Small intestine (tissue), 7 donors: Measurements from ENCODE around the gene TDRD3. TPM values are rescaled to one million over a fixed set of nuclear protein-coding genes. Genes with fewer than 3 reads are reported as not detected.
"Not testable (repeated sequence)": the region's sequence is repeated elsewhere in the genome, so short reads cannot be mapped to it uniquely, and the experiment has no call there.

Experiments
- DNase-seq, 2 donors: peaks; one replicate each; pipeline versions ENCODE4 v3.0.0 to v3.0.0-alpha.2; 2013
- FAIRE-seq: peaks from 2 replicates; lab custom pipeline; 2012; peaks lifted over from hg19 to GRCh38; lab: Jason Lieb, UNC
- H3K27ac ChIP-seq, 3 donors: one replicate each; pipeline ENCODE4 v1.5.1; 2013; ENCODE audit warnings: low read length in 2 of 3, mild to moderate bottlenecking in 2 of 3, control low read depth in 1 of 3, inconsistent platforms in 1 of 3, low read depth in 1 of 3, moderate library complexity in 1 of 3
- H3K27me3 ChIP-seq, 3 donors: one replicate each; pipeline ENCODE4 v1.6.1; 2013; ENCODE audit warnings: low read length in 3 of 3, inconsistent platforms in 1 of 3; ENCODE audit not compliant: control insufficient read depth in 3 of 3, insufficient read depth in 3 of 3
- H3K36me3 ChIP-seq, 3 donors: one replicate each; pipeline ENCODE4 v1.6.1; 2013; ENCODE audit warnings: low read length in 3 of 3, inconsistent platforms in 1 of 3, low read depth in 1 of 3, mild to moderate bottlenecking in 1 of 3, moderate library complexity in 1 of 3; ENCODE audit not compliant: control insufficient read depth in 3 of 3, insufficient read depth in 2 of 3
- H3K4me1 ChIP-seq, 3 donors: one replicate each; pipeline ENCODE4 v1.6.1; 2013; ENCODE audit warnings: low read length in 2 of 3, inconsistent platforms in 1 of 3, low read depth in 1 of 3, mild to moderate bottlenecking in 1 of 3, moderate library complexity in 1 of 3; ENCODE audit not compliant: control insufficient read depth in 3 of 3, insufficient read depth in 2 of 3
- H3K4me3 ChIP-seq, 3 donors: one replicate each; pipeline ENCODE4 v1.5.1; 2013; ENCODE audit warnings: low read length in 3 of 3, control low read depth in 1 of 3, inconsistent platforms in 1 of 3, low read depth in 1 of 3, mild to moderate bottlenecking in 1 of 3, moderate library complexity in 1 of 3
- H3K9me3 ChIP-seq, 2 donors: one replicate each; pipeline ENCODE4 v1.6.1; 2013; ENCODE audit warnings: low read depth in 1 of 2, low read length in 1 of 2; ENCODE audit not compliant: control insufficient read depth in 2 of 2, insufficient read depth in 1 of 2
- WGBS, 3 donors: extraction: QIAGEN DNeasy Blood & Tissue Kit; methylation state at CpG; one replicate each; pipeline ENCODE4 v1.1.7; 2013; 5-methylcytosine and 5-hydroxymethylcytosine counted together
- polyA plus RNA-seq, 4 donors: library from polyadenylated mRNA; stranded (reverse) in 3 of 4; unstranded in 1 of 4; fragments of 200-250 nt in 3 of 4; fragments of 120-200 nt in 1 of 4; gene quantifications; one replicate each; pipeline versions ENCODE4 v1.2.1 to v1.2.3, GENCODE V29; 2013
- donor health status: healthy with polysubstance abuse.
- donor health status: control.
- donor health status: control.
- donor health status: Bipolar disorder and iron deficiency.
- donor health status: healthy.

TDRD3 gene
- polyA plus RNA-seq, 4 donors: 10.0 to 21.7 (median 10.1) TPM

- peak overlapping the region in 1 of 3 donors; percentile 11 for H3K27ac ChIP-seq
- H3K4me1 ChIP-seq, H3K36me3 ChIP-seq, H3K27me3 ChIP-seq, H3K4me3 ChIP-seq, FAIRE-seq: not testable (repeated sequence)
- 62 to 79% (median 64%) methylated on average over 4 of the region's 4 CpGs for WGBS, 3 donors
- H3K9me3 ChIP-seq: peaks cover 0 to 11% of the 10 kb centered on the region in 2 donors
- peak; percentile 54 to 77 for DNase-seq
These were observed 12.7 kb downstream of the TDRD3 start for GRCh38 chr13:60409574-60410292.

- no peak overlapping the region for H3K4me3 ChIP-seq
- H3K27ac ChIP-seq: peak overlapping the region in 2 of 3 donors; percentile 11 to 41
- H3K4me1 ChIP-seq: peaks cover 2 to 5% (median 4%) of the 10 kb centered on the region in 3 donors
- no peaks in the 10 kb centered on the region for H3K36me3 ChIP-seq
- 61 to 65% (median 64%) methylated on average over 3 of the region's 3 CpGs for WGBS, 3 donors
- H3K9me3 ChIP-seq: peaks cover 0 to 11% of the 10 kb centered on the region in 2 donors
- H3K27me3 ChIP-seq: no peaks in the 10 kb centered on the region
- no peak for FAIRE-seq
- no peak for DNase-seq
These were observed 13.3 kb downstream of the TDRD3 start for GRCh38 chr13:60410299-60410698.

DNA sequence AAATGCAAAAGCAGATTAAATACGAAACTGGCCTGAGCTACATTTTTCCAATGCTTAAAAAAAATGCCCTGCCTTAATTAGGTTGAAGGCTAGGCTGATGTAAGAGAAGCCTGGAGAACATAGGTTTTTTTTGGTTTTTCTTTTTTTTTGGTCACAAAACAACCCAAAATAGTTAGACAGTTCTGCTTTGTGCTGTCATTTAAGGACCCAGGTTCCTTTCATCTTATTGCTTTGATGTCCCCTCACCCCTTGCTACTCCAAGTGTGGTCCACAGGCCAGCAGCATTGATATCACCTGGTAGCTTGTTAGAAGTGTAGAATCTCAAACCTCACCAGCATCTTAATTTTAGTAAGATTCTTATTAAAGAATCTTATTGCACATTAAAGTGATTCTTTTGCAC lies 14.4 kb downstream of the TDRD3 start:
- H3K36me3 ChIP-seq: no peaks in the 10 kb centered on the region
- no peaks in the 10 kb centered on the region for H3K27me3 ChIP-seq
- FAIRE-seq (no peak), DNase-seq (no peak)
- H3K27ac ChIP-seq: no peak overlapping the region
- H3K9me3 ChIP-seq: peaks cover 0 to 11% of the 10 kb centered on the region in 2 donors
- 44 to 95% (median 78%) methylated on average over 1 of the region's 1 CpG for WGBS, 3 donors
- peaks cover 2 to 5% (median 4%) of the 10 kb centered on the region in 3 donors for H3K4me1 ChIP-seq
- no peak overlapping the region for H3K4me3 ChIP-seq

- H3K27me3 ChIP-seq: no peaks in the 10 kb centered on the region
- no peak overlapping the region for H3K4me3 ChIP-seq
- H3K4me1 ChIP-seq: peaks cover 2 to 5% (median 4%) of the 10 kb centered on the region in 3 donors
- DNase-seq (no peak), FAIRE-seq (no peak)
- WGBS, 3 donors: 80 to 87% (median 86%) methylated on average over 2 of the region's 2 CpGs
- H3K27ac ChIP-seq: no peak overlapping the region
- H3K9me3 ChIP-seq: peaks cover 0 to 11% of the 10 kb centered on the region in 2 donors
- H3K36me3 ChIP-seq: no peaks in the 10 kb centered on the region
These were observed 15.0 kb downstream of the TDRD3 start for GRCh38 chr13:60411983-60412382.

DNA sequence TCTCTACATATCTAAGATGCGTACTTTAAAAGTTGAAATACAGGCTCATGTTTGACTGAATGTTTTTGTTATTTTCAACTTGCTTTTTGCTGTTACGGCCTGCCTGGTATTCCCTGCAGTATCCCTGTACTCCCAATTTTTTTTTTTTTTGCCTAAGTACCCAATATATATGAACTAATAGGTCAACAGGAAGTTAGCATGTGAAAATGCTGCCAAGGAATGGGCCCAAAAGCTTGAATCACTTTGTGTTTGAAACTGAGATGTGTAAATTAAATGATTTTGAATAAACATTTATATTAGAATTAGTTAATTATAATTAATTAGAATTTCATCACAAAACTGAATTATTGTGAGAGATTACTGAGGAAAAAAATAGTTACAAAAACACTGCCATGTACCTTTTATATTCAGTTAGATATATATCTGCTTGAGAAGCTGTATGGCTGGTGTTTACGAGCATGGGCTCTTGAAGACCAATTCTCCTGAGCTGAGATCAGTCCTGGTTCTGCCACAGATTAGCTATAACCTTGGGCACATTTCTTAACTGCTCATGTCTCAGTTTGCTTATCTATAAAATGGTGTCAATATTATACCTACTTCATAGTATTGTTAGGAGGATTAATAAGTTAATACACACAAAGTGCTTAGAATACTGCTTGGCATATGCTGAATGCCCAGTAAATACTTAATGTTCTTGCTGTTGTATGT lies 16.0 kb downstream of the TDRD3 start:
- no peaks in the 10 kb centered on the region for H3K27me3 ChIP-seq
- no peak overlapping the region for H3K4me3 ChIP-seq
- H3K36me3 ChIP-seq: no peaks in the 10 kb centered on the region
- peaks cover 2 to 5% (median 4%) of the 10 kb centered on the region in 3 donors for H3K4me1 ChIP-seq
- peaks cover 0 to 6% of the 10 kb centered on the region in 2 donors for H3K9me3 ChIP-seq
- no peak overlapping the region for H3K27ac ChIP-seq
- DNase-seq (no peak), FAIRE-seq (no peak)
- 85 to 93% (median 87%) methylated on average over 3 of the region's 3 CpGs for WGBS, 3 donors

DNA sequence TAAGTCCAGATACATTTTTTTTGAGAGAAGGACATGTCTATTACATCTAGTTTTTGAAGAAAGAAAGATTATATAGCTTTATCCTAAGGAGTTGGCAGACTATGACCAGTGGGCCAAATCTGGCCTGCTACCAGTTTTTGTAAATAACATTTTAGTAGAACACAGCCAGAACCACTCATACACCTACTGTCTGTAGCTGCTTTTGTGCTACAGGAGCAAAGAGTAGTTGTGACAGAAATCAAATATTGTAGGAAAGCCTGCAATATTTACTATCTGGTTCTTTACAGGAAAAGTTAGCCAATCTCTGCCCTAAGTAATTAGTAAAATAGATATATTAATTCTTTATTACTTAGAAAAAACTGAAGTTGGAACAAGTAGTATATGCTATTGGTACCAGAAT lies 17.2 kb downstream of the TDRD3 start:
- H3K4me1 ChIP-seq: peaks cover 1 to 5% (median 4%) of the 10 kb centered on the region in 3 donors
- DNase-seq (no peak), FAIRE-seq (no peak)
- no peaks in the 10 kb centered on the region for H3K27me3 ChIP-seq
- H3K36me3 ChIP-seq: no peaks in the 10 kb centered on the region
- peaks cover 0 to under 1% of the 10 kb centered on the region in 2 donors for H3K9me3 ChIP-seq
- H3K27ac ChIP-seq: no peak overlapping the region
- no peak overlapping the region for H3K4me3 ChIP-seq

DNA sequence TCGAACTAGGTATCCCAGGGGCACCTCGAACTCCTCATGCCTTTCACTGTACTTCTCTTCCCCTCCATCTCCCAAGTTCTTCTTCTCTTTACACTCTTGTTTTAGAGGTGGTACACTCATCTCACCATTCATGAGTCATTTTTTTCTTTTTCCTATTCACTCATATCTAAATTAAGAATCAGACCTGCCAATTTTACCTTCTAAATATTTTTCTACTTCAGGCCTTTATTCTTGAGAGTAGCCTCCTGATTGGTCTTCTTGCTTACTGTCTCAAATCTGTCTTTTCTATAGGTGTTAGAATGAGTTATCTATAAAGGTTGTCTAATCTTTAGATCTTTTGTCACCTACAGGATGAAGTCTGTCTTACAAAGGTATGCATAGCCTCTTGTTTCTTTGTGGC lies 20.7 kb downstream of the TDRD3 start:
- Histone ChIP-seq H3K4me1 (no peaks in the 10 kb centered on the region), H3K9me3 (peaks cover 0 to 3% of the 10 kb centered on the region in 2 donors), H3K36me3 (no peaks in the 10 kb centered on the region), H3K27me3 (no peaks in the 10 kb centered on the region), H3K27ac (no peak overlapping the region), H3K4me3 (no peak overlapping the region)
- no peak for FAIRE-seq
- WGBS, 3 donors: 78 to 95% (median 90%) methylated on average over 2 of the region's 2 CpGs
- DNase-seq: no peak

- WGBS, 3 donors: 52 to 71% (median 69%) methylated on average over 2 of the region's 2 CpGs
- Histone ChIP-seq H3K36me3 (no peaks in the 10 kb centered on the region), H3K27me3 (no peaks in the 10 kb centered on the region), H3K27ac (no peak overlapping the region), H3K9me3 (peaks cover 0 to 3% of the 10 kb centered on the region in 2 donors), H3K4me3 (no peak overlapping the region), H3K4me1 (no peaks in the 10 kb centered on the region)
- no peak for FAIRE-seq
- DNase-seq: no peak
These were observed 21.9 kb downstream of the TDRD3 start for GRCh38 chr13:60418954-60419353.
